Astrocyte (in vitro differentiated cells and primary cell): ENCODE results near the gene PARD3B.

Experiments
- CTCF ChIP-seq: IDR thresholded peaks from 2 replicates; pipeline ENCODE4 v1.5.1; 2011; ENCODE audit warnings: low read depth, mild to moderate bottlenecking, inconsistent platforms, low read length, moderate library complexity; ENCODE audit not compliant: insufficient read depth
- EZH2 ChIP-seq: IDR thresholded peaks from 2 replicates; pipeline ENCODE4 v1.6.1; 2012; ENCODE audit warnings: mild to moderate bottlenecking, low read length, inconsistent platforms; ENCODE audit not compliant: insufficient read depth

- TF ChIP-seq CTCF (no peak), EZH2 (no peak)
These were observed 506.1 kb downstream of the PARD3B start for GRCh38 chr2:205051417-205051816.
